Uterus (tissue), 2 donors: ENCODE measurements around the gene DSTN.

ENCODE experiments used
- POLR2A ChIP-seq, 2 donors: fragments of 450-650 bp; IDR thresholded peaks; one replicate each; pipeline ENCODE4 v1.6.1; 2016; ENCODE audit warnings: antibody characterized with exemption in 2 of 2, mild to moderate bottlenecking in 1 of 2, moderate library complexity in 1 of 2
- TF ChIP-seq, protein P1 (sequence below), 4 experiments: fragments of 200-600 bp in 2 of 4; fragments of 450-650 bp in 2 of 4; sonication (generic) in 2 of 4; IDR thresholded peaks; one replicate each; pipeline ENCODE4 v1.5.1; 2016 to 2019; ENCODE audit warnings: antibody characterized with exemption in 4 of 4, mild to moderate bottlenecking in 2 of 4, moderate library complexity in 1 of 4

GRCh38 chr20:17641993-17642392 is 72.1 kb downstream of the DSTN start:
- TF ChIP-seq, protein P1, sequence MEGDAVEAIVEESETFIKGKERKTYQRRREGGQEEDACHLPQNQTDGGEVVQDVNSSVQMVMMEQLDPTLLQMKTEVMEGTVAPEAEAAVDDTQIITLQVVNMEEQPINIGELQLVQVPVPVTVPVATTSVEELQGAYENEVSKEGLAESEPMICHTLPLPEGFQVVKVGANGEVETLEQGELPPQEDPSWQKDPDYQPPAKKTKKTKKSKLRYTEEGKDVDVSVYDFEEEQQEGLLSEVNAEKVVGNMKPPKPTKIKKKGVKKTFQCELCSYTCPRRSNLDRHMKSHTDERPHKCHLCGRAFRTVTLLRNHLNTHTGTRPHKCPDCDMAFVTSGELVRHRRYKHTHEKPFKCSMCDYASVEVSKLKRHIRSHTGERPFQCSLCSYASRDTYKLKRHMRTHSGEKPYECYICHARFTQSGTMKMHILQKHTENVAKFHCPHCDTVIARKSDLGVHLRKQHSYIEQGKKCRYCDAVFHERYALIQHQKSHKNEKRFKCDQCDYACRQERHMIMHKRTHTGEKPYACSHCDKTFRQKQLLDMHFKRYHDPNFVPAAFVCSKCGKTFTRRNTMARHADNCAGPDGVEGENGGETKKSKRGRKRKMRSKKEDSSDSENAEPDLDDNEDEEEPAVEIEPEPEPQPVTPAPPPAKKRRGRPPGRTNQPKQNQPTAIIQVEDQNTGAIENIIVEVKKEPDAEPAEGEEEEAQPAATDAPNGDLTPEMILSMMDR (IDR thresholded peaks at IDR 0.05), result no peak
- TF ChIP-seq POLR2A (IDR thresholded peaks at IDR 0.05), result no peak
